Breast epithelium (tissue), 4 donors: ENCODE data around the gene ZNRF2. TPM values are rescaled to one million over a fixed set of nuclear protein-coding genes. Genes with fewer than 3 reads are reported as not detected.

ENCODE experiments used
- DNase-seq, 2 donors: peaks; one replicate each; pipeline ENCODE4 v3.0.0-alpha.2; 2019; ENCODE audit warnings: low spot score in 2 of 2
- H3K27ac ChIP-seq, 2 donors: fragments of 200-600 bp; sonication (generic) in 1 of 2; one replicate each; pipeline ENCODE4 v1.5.1; 2016 to 2019; ENCODE audit warnings: mild to moderate bottlenecking in 1 of 2
- H3K27me3 ChIP-seq, 2 donors: fragments of 200-600 bp; sonication (generic) in 1 of 2; one replicate each; pipeline versions ENCODE4 v1.5.1 to v1.6.0; 2017 to 2019; ENCODE audit warnings: control low read depth in 1 of 2, mild to moderate bottlenecking in 1 of 2
- H3K36me3 ChIP-seq: fragments of 200-600 bp; one replicate; pipeline ENCODE4 v1.5.1; 2019
- H3K4me1 ChIP-seq, 2 donors: fragments of 200-600 bp; sonication (generic); one replicate each; pipeline ENCODE4 v1.5.1; 2016 to 2019; ENCODE audit warnings: control low read depth in 1 of 2
- H3K4me3 ChIP-seq, 3 donors: fragments of 200-600 bp; sonication (generic); 1 replicate in 2 of 3; 2 replicates in 1 of 3; pipeline ENCODE4 v1.5.1; 2016 to 2019; ENCODE audit warnings: mild to moderate bottlenecking in 3 of 3, moderate library complexity in 2 of 3
- H3K9me3 ChIP-seq, 2 donors: fragments of 200-600 bp; sonication (generic) in 1 of 2; one replicate each; pipeline ENCODE4 v1.5.1; 2016 to 2019; ENCODE audit warnings: control low read depth in 1 of 2
- POLR2A ChIP-seq: fragments of 450-650 bp; IDR thresholded peaks from one replicate; pipeline ENCODE4 v1.6.1; 2016; ENCODE audit warnings: antibody characterized with exemption, mild to moderate bottlenecking, moderate library complexity
- POLR2AphosphoS5 ChIP-seq, 3 donors: sonication (generic); formaldehyde crosslinking; IDR thresholded peaks; one replicate each; pipeline ENCODE4 v1.6.1; 2017; ENCODE audit warnings: antibody characterized with exemption in 3 of 3
- intact Hi-C: fragments of 100-400 bp; cut with DNase I; formaldehyde crosslinking; loops from one replicate; pipeline ENCODE4 v1.15.1; 2023; ENCODE audit warnings: low total_unique reads
- total RNA-seq, 3 donors: library from RNA; depleted of rRNA; stranded (reverse); fragments of >200 nt; gene quantifications; one replicate each; pipeline ENCODE4 v1.1.0, GENCODE V29; 2016
- TF ChIP-seq, protein P1 (sequence below), 3 donors: fragments of 450-650 bp; IDR thresholded peaks; one replicate each; pipeline ENCODE4 v1.5.1; 2016 to 2017; ENCODE audit warnings: antibody characterized with exemption in 3 of 3, mild to moderate bottlenecking in 3 of 3, moderate library complexity in 3 of 3

The ZNRF2 gene
- total RNA-seq, 3 donors from 2014 or later: 18.9 to 56.8 (median 30.5) TPM

GRCh38 chr7:30269490-30269889 lies 14.9 kb upstream of the ZNRF2 start:
- no peaks in the 10 kb centered on the region for H3K9me3 ChIP-seq
- no peaks in the 10 kb centered on the region for H3K27me3 ChIP-seq
- H3K4me3 ChIP-seq: no peak overlapping the region
- intact Hi-C loops: no loop called here
- H3K36me3 ChIP-seq: no peaks in the 10 kb centered on the region
- no peaks in the 10 kb centered on the region for H3K4me1 ChIP-seq
- TF ChIP-seq POLR2A (no peak), POLR2AphosphoS5 (IDR thresholded peaks at IDR 0.05) (no peak)
- TF ChIP-seq, protein P1, sequence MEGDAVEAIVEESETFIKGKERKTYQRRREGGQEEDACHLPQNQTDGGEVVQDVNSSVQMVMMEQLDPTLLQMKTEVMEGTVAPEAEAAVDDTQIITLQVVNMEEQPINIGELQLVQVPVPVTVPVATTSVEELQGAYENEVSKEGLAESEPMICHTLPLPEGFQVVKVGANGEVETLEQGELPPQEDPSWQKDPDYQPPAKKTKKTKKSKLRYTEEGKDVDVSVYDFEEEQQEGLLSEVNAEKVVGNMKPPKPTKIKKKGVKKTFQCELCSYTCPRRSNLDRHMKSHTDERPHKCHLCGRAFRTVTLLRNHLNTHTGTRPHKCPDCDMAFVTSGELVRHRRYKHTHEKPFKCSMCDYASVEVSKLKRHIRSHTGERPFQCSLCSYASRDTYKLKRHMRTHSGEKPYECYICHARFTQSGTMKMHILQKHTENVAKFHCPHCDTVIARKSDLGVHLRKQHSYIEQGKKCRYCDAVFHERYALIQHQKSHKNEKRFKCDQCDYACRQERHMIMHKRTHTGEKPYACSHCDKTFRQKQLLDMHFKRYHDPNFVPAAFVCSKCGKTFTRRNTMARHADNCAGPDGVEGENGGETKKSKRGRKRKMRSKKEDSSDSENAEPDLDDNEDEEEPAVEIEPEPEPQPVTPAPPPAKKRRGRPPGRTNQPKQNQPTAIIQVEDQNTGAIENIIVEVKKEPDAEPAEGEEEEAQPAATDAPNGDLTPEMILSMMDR (IDR thresholded peaks at IDR 0.05): no peak
- DNase-seq: no peak
- H3K27ac ChIP-seq: no peak overlapping the region

DNA sequence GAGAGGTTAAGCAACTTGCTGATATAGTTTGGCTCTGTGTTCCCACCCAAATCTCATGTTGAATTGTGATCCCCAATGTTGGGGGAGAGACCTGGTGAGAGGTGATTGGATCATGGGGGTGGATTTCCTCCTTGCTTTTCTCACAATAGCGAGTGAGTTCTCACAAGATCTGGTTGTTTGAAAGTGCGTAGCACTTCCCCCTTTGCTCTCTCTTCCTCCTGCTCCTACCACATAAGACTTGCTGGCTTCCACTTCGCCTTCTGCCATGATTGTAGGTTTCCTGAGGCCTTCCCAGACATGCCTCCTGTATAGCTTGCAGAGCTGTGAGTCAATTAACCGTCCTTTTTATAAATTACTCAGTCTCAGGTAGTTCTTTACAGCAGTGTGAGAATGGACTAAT lies 13.5 kb upstream of the ZNRF2 start:
- TF ChIP-seq POLR2AphosphoS5 (IDR thresholded peaks at IDR 0.05) (no peak), POLR2A (no peak)
- TF ChIP-seq, protein P1 (IDR thresholded peaks at IDR 0.05): no peak
- intact Hi-C loops: loop anchor here (10.0 kb wide), 1 partner anchor 144 kb away; no protein-coding TSS in a partner anchor
- H3K27me3 ChIP-seq: no peaks in the 10 kb centered on the region
- no peaks in the 10 kb centered on the region for H3K36me3 ChIP-seq
- no peak overlapping the region for H3K4me3 ChIP-seq
- H3K4me1 ChIP-seq: no peaks in the 10 kb centered on the region
- no peak overlapping the region for H3K27ac ChIP-seq
- no peaks in the 10 kb centered on the region for H3K9me3 ChIP-seq
- no peak for DNase-seq

DNA sequence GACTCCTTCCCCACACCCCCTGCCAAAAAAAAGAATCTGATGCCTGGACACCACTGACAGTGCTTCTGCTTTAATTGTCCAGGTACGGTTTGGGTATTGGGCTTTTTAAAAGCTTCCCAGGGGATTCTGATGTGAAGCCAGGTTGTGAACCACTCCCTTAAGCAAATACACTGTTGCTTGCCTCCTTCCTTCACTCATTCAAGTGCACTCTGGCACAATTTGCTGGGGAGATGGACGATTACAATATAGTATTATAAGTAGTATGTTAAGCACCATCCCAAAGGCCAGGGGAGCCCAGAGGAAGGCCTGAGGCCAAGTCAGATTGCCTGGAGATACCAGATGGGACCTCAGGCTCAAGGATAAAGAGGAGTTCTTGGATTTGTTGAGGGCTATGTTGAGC lies 12.3 kb upstream of the ZNRF2 start:
- Histone ChIP-seq H3K9me3 (no peaks in the 10 kb centered on the region), H3K36me3 (no peaks in the 10 kb centered on the region), H3K27me3 (no peaks in the 10 kb centered on the region), H3K4me1 (no peaks in the 10 kb centered on the region), H3K4me3 (no peak overlapping the region), H3K27ac (no peak overlapping the region)
- DNase-seq: no peak
- TF ChIP-seq POLR2AphosphoS5 (IDR thresholded peaks at IDR 0.05) (no peak), POLR2A (no peak)
- TF ChIP-seq, protein P1 (IDR thresholded peaks at IDR 0.05): no peak
- intact Hi-C loops: loop anchor here (10.0 kb wide), 1 partner anchor 143 kb away; no protein-coding TSS in a partner anchor

- H3K9me3 ChIP-seq: no peaks in the 10 kb centered on the region
- intact Hi-C loops: loop anchor here (10.0 kb wide), 1 partner anchor 141 kb away; no protein-coding TSS in a partner anchor
- no peak for DNase-seq
- no peaks in the 10 kb centered on the region for H3K4me1 ChIP-seq
- no peaks in the 10 kb centered on the region for H3K27me3 ChIP-seq
- H3K36me3 ChIP-seq: no peaks in the 10 kb centered on the region
- no peak overlapping the region for H3K4me3 ChIP-seq
- H3K27ac ChIP-seq: no peak overlapping the region
- no peak for TF ChIP-seq POLR2AphosphoS5 (IDR thresholded peaks at IDR 0.05)
- no peak for TF ChIP-seq POLR2A
- TF ChIP-seq, protein P1 (IDR thresholded peaks at IDR 0.05): no peak
Measured at GRCh38 chr7:30273552-30273951, 10.8 kb upstream of the ZNRF2 start.

DNA sequence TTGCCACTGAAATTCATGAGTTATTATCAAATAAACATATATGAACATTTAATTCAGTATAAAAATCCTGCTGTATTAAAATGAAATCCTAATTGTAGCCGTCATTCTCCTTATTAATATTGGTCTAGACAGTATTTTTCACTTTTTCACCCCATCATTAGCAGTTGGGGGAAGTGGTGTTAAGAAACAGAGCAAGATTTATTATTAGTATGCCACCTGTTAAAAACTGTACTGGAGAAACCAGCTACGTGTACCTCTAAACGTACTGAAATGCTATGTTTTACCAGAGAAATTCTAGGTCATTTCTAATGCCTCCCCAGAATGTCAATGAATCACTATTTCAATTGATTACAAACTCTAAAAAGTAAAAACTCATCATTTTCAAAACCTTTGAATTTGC lies 9.8 kb upstream of the ZNRF2 start:
- no peak overlapping the region for H3K27ac ChIP-seq
- H3K4me1 ChIP-seq: no peaks in the 10 kb centered on the region
- H3K27me3 ChIP-seq: no peaks in the 10 kb centered on the region
- TF ChIP-seq POLR2A (no peak), POLR2AphosphoS5 (IDR thresholded peaks at IDR 0.05) (no peak)
- TF ChIP-seq, protein P1 (IDR thresholded peaks at IDR 0.05): no peak
- H3K36me3 ChIP-seq: no peaks in the 10 kb centered on the region
- DNase-seq: no peak
- H3K9me3 ChIP-seq: no peaks in the 10 kb centered on the region
- intact Hi-C loops: loop anchor here (10.0 kb wide), 1 partner anchor 140 kb away; no protein-coding TSS in a partner anchor
- no peak overlapping the region for H3K4me3 ChIP-seq
